ENCODE results near the gene POC1A.

Gene POC1A

GRCh38 chr3:52176951-52177700 lies 22.9 kb upstream of the POC1A start:
- Histone ChIP-seq H3K27ac (ENCODE audit: low read length, poor library complexity, severe bottlenecking) (no peak overlapping the region), H3K36me3 (ENCODE audit: control insufficient read depth in 1 of 2, insufficient read depth in 2 of 2, low read depth in 1 of 2, low read length in 2 of 2) (no peaks in the 10 kb centered on the region), H2BK12ac (ENCODE audit: low read length in 2 of 2) (no peak overlapping the region), H3K79me1 (replicated peaks; ENCODE audit: low read length, poor library complexity, severe bottlenecking) (no peaks in the 10 kb centered on the region), H3K9me3 (ENCODE audit: control insufficient read depth, low read length) (no peaks in the 10 kb centered on the region), H3K4me1 (ENCODE audit: control insufficient read depth, insufficient read depth, low read depth, low read length) (peaks cover 3% of the 10 kb centered on the region), H3K14ac (ENCODE audit: low read length in 2 of 2) (no peak overlapping the region), H2BK15ac (ENCODE audit: low read depth, poor library complexity, severe bottlenecking) (no peak overlapping the region), H2AFZ (ENCODE audit: low read depth, low read length) (no peak overlapping the region), H3K4ac (ENCODE audit: low read depth in 1 of 2, low read length in 2 of 2) (no peak overlapping the region), H3K4me3 (ENCODE audit: insufficient read depth in 1 of 2, low read depth in 1 of 2, low read length in 2 of 2) (no peak overlapping the region), H2BK5ac (ENCODE audit: low read depth, low read length, poor library complexity, severe bottlenecking) (no peak overlapping the region), H3K27me3 (ENCODE audit: control insufficient read depth in 1 of 2, insufficient read depth in 1 of 2, low read length in 2 of 2) (peaks cover 0 to 8% of the 10 kb centered on the region in 2 experiments), H3K9ac (ENCODE audit: low read length) (no peak overlapping the region), H2AK5ac (ENCODE audit: low read length, severe bottlenecking) (no peak overlapping the region), H3K4me2 (ENCODE audit: low read length, poor library complexity, severe bottlenecking) (no peak overlapping the region), H2BK120ac (ENCODE audit: low read depth, low read length) (no peak overlapping the region), H3K23ac (ENCODE audit: low read length in 2 of 2) (no peak overlapping the region), H3K18ac (ENCODE audit: low read depth in 1 of 2, low read length in 2 of 2) (no peak overlapping the region), H4K8ac (ENCODE audit: low read length) (no peak overlapping the region), H4K91ac (ENCODE audit: low read length) (no peak overlapping the region)
- DNase-seq: no peak
- 92% methylated on average over 15 of the region's 15 CpGs for WGBS

- Histone ChIP-seq H2BK120ac (ENCODE audit: low read depth, low read length) (no peak overlapping the region), H3K9me3 (ENCODE audit: control insufficient read depth, low read length) (no peaks in the 10 kb centered on the region), H3K23ac (ENCODE audit: low read length in 2 of 2) (no peak overlapping the region), H3K4me1 (ENCODE audit: control insufficient read depth, insufficient read depth, low read depth, low read length) (no peaks in the 10 kb centered on the region), H3K27me3 (ENCODE audit: control insufficient read depth in 1 of 2, insufficient read depth in 1 of 2, low read length in 2 of 2) (peaks cover 0 to 8% of the 10 kb centered on the region in 2 experiments), H2BK5ac (ENCODE audit: low read depth, low read length, poor library complexity, severe bottlenecking) (no peak overlapping the region), H3K9ac (ENCODE audit: low read length) (no peak overlapping the region), H4K91ac (ENCODE audit: low read length) (no peak overlapping the region), H2BK12ac (ENCODE audit: low read length in 2 of 2) (no peak overlapping the region), H3K79me1 (replicated peaks; ENCODE audit: low read length, poor library complexity, severe bottlenecking) (no peaks in the 10 kb centered on the region), H3K4me2 (ENCODE audit: low read length, poor library complexity, severe bottlenecking) (no peak overlapping the region), H3K4ac (ENCODE audit: low read depth in 1 of 2, low read length in 2 of 2) (no peak overlapping the region), H3K36me3 (ENCODE audit: control insufficient read depth in 1 of 2, insufficient read depth in 2 of 2, low read depth in 1 of 2, low read length in 2 of 2) (no peaks in the 10 kb centered on the region), H2AFZ (ENCODE audit: low read depth, low read length) (no peak overlapping the region), H3K4me3 (ENCODE audit: insufficient read depth in 1 of 2, low read depth in 1 of 2, low read length in 2 of 2) (no peak overlapping the region), H3K18ac (ENCODE audit: low read depth in 1 of 2, low read length in 2 of 2) (no peak overlapping the region), H3K14ac (ENCODE audit: low read length in 2 of 2) (no peak overlapping the region), H3K27ac (ENCODE audit: low read length, poor library complexity, severe bottlenecking) (no peak overlapping the region), H2BK15ac (ENCODE audit: low read depth, poor library complexity, severe bottlenecking) (no peak overlapping the region), H2AK5ac (ENCODE audit: low read length, severe bottlenecking) (no peak overlapping the region), H4K8ac (ENCODE audit: low read length) (no peak overlapping the region)
- 92% methylated on average over 8 of the region's 8 CpGs for WGBS
- no peak for DNase-seq
Observed at GRCh38 chr3:52176180-52176752, 22.0 kb upstream of the POC1A start.

- 87% methylated on average over 14 of the region's 14 CpGs for WGBS
- Histone ChIP-seq H3K36me3 (ENCODE audit: control insufficient read depth in 1 of 2, insufficient read depth in 2 of 2, low read depth in 1 of 2, low read length in 2 of 2) (no peaks in the 10 kb centered on the region), H4K8ac (ENCODE audit: low read length) (no peak overlapping the region), H3K9me3 (ENCODE audit: control insufficient read depth, low read length) (no peaks in the 10 kb centered on the region), H3K18ac (ENCODE audit: low read depth in 1 of 2, low read length in 2 of 2) (no peak overlapping the region), H3K79me1 (replicated peaks; ENCODE audit: low read length, poor library complexity, severe bottlenecking) (no peaks in the 10 kb centered on the region), H3K4me3 (ENCODE audit: insufficient read depth in 1 of 2, low read depth in 1 of 2, low read length in 2 of 2) (no peak overlapping the region), H3K14ac (ENCODE audit: low read length in 2 of 2) (no peak overlapping the region), H3K4me2 (ENCODE audit: low read length, poor library complexity, severe bottlenecking) (no peak overlapping the region), H3K27ac (ENCODE audit: low read length, poor library complexity, severe bottlenecking) (no peak overlapping the region), H3K27me3 (ENCODE audit: control insufficient read depth in 1 of 2, insufficient read depth in 1 of 2, low read length in 2 of 2) (peaks cover 0 to 8% of the 10 kb centered on the region in 2 experiments), H2BK15ac (ENCODE audit: low read depth, poor library complexity, severe bottlenecking) (no peak overlapping the region), H2AFZ (ENCODE audit: low read depth, low read length) (no peak overlapping the region), H2BK5ac (ENCODE audit: low read depth, low read length, poor library complexity, severe bottlenecking) (no peak overlapping the region), H2BK12ac (ENCODE audit: low read length in 2 of 2) (no peak overlapping the region), H3K23ac (ENCODE audit: low read length in 2 of 2) (no peak overlapping the region), H3K4me1 (ENCODE audit: control insufficient read depth, insufficient read depth, low read depth, low read length) (no peaks in the 10 kb centered on the region), H2AK5ac (ENCODE audit: low read length, severe bottlenecking) (no peak overlapping the region), H2BK120ac (ENCODE audit: low read depth, low read length) (no peak overlapping the region), H3K9ac (ENCODE audit: low read length) (no peak overlapping the region), H3K4ac (ENCODE audit: low read depth in 1 of 2, low read length in 2 of 2) (no peak overlapping the region), H4K91ac (ENCODE audit: low read length) (no peak overlapping the region)
- no peak for DNase-seq
Observed at GRCh38 chr3:52175416-52176179, 21.4 kb upstream of the POC1A start.

GRCh38 chr3:52174896-52175295 lies 20.7 kb upstream of the POC1A start:
- WGBS: 84% methylated on average over 9 of the region's 9 CpGs
- H3K18ac ChIP-seq (ENCODE audit: low read depth in 1 of 2, low read length in 2 of 2): no peak overlapping the region
- no peaks in the 10 kb centered on the region for H3K9me3 ChIP-seq (ENCODE audit: control insufficient read depth, low read length)
- H3K23ac ChIP-seq (ENCODE audit: low read length in 2 of 2): no peak overlapping the region
- no peak overlapping the region for H3K27ac ChIP-seq (ENCODE audit: low read length, poor library complexity, severe bottlenecking)
- no peak overlapping the region for H3K4ac ChIP-seq (ENCODE audit: low read depth in 1 of 2, low read length in 2 of 2)
- no peak overlapping the region for H2AFZ ChIP-seq (ENCODE audit: low read depth, low read length)
- no peak overlapping the region for H2BK5ac ChIP-seq (ENCODE audit: low read depth, low read length, poor library complexity, severe bottlenecking)
- H2BK12ac ChIP-seq (ENCODE audit: low read length in 2 of 2): no peak overlapping the region
- H2AK5ac ChIP-seq (ENCODE audit: low read length, severe bottlenecking): no peak overlapping the region
- no peak overlapping the region for H4K91ac ChIP-seq (ENCODE audit: low read length)
- H4K8ac ChIP-seq (ENCODE audit: low read length): no peak overlapping the region
- no peak overlapping the region for H3K9ac ChIP-seq (ENCODE audit: low read length)
- no peak overlapping the region for H3K4me3 ChIP-seq (ENCODE audit: insufficient read depth in 1 of 2, low read depth in 1 of 2, low read length in 2 of 2)
- no peaks in the 10 kb centered on the region for H3K36me3 ChIP-seq (ENCODE audit: control insufficient read depth in 1 of 2, insufficient read depth in 2 of 2, low read depth in 1 of 2, low read length in 2 of 2)
- H2BK15ac ChIP-seq (ENCODE audit: low read depth, poor library complexity, severe bottlenecking): no peak overlapping the region
- peaks cover 0 to 8% of the 10 kb centered on the region in 2 experiments for H3K27me3 ChIP-seq (ENCODE audit: control insufficient read depth in 1 of 2, insufficient read depth in 1 of 2, low read length in 2 of 2)
- no peaks in the 10 kb centered on the region for H3K79me1 ChIP-seq (replicated peaks; ENCODE audit: low read length, poor library complexity, severe bottlenecking)
- peak overlapping the region in 1 of 2 experiments; percentile 44 for H3K14ac ChIP-seq (ENCODE audit: low read length in 2 of 2)
- no peaks in the 10 kb centered on the region for H3K4me1 ChIP-seq (ENCODE audit: control insufficient read depth, insufficient read depth, low read depth, low read length)
- no peak overlapping the region for H2BK120ac ChIP-seq (ENCODE audit: low read depth, low read length)
- DNase-seq: no peak
- no peak overlapping the region for H3K4me2 ChIP-seq (ENCODE audit: low read length, poor library complexity, severe bottlenecking)

Measured in mesenchymal stem cell (in vitro differentiated cells and primary cell).